Testis (tissue), 3 donors: ENCODE results near the gene IDH3B. TPM values are rescaled to one million over a fixed set of nuclear protein-coding genes. Genes with fewer than 3 reads are reported as not detected.
"Not testable (repeated sequence)": the region's sequence is repeated elsewhere in the genome, so short reads cannot be mapped to it uniquely, and the experiment has no call there.

Source experiments
- DNase-seq: peaks from one replicate; pipeline ENCODE4 v3.0.0-alpha.2; 2019
- H3K27ac ChIP-seq, 2 donors: fragments of 200-600 bp; sonication (generic); one replicate each; pipeline ENCODE4 v1.5.1; 2019
- H3K27me3 ChIP-seq: fragments of 200-600 bp; sonication (generic); one replicate; pipeline ENCODE4 v1.5.1; 2019
- H3K36me3 ChIP-seq: fragments of 200-600 bp; sonication (generic); one replicate; pipeline ENCODE4 v1.5.1; 2017; ENCODE audit warnings: low read depth; ENCODE audit errors: missing control alignments
- H3K4me1 ChIP-seq: fragments of 200-600 bp; sonication (generic); one replicate; pipeline ENCODE4 v1.5.1; 2019
- H3K4me3 ChIP-seq, 2 donors: fragments of 200-600 bp; sonication (generic); one replicate each; pipeline ENCODE4 v1.5.1; 2017 to 2019
- H3K9me3 ChIP-seq: fragments of 200-600 bp; sonication (generic); one replicate; pipeline ENCODE4 v1.5.1; 2017
- POLR2A ChIP-seq: fragments of 450-650 bp; IDR thresholded peaks from one replicate; pipeline ENCODE4 v1.6.1; 2017; ENCODE audit warnings: antibody characterized with exemption, mild to moderate bottlenecking, moderate library complexity
- WGBS, 2 donors: methylation state at CpG; one replicate each; pipeline ENCODE4 v1.1.5; 2018; 5-methylcytosine and 5-hydroxymethylcytosine counted together
- intact Hi-C: fragments of 100-400 bp; cut with DNase I; formaldehyde crosslinking; loops from one replicate; pipeline ENCODE4 v1.15.1; 2023; ENCODE audit warnings: low total_unique reads
- polyA plus RNA-seq: library from polyadenylated mRNA; stranded (reverse); fragments of 350-450 nt; fragmentation: Illumina TruSeq; extraction: RNeasy Lipid Tissue Mini Kit (QIAGEN cat#74804); gene quantifications from one replicate; pipeline ENCODE4 v1.2.3, GENCODE V29; 2014; ENCODE audit warnings: low read depth, low replicate concordance; ENCODE audit not compliant: insufficient read depth
- total RNA-seq, 2 donors: library from RNA; depleted of rRNA; stranded (reverse); fragments of >200 nt; gene quantifications; one replicate each; pipeline ENCODE4 v1.2.3, GENCODE V29; 2016
- TF ChIP-seq, protein P1 (sequence below), 3 experiments: fragments of 450-650 bp in 2 of 3; fragments of 200-600 bp in 1 of 3; sonication (generic) in 1 of 3; IDR thresholded peaks; one replicate each; pipeline ENCODE4 v1.5.1; 2016 to 2019; ENCODE audit warnings: antibody characterized with exemption in 3 of 3, mild to moderate bottlenecking in 2 of 3, moderate library complexity in 1 of 3

IDH3B gene
- total and polyA plus RNA-seq, 3 donors from 2014 or later, result 90.6 to 123 (median 105) TPM

DNA sequence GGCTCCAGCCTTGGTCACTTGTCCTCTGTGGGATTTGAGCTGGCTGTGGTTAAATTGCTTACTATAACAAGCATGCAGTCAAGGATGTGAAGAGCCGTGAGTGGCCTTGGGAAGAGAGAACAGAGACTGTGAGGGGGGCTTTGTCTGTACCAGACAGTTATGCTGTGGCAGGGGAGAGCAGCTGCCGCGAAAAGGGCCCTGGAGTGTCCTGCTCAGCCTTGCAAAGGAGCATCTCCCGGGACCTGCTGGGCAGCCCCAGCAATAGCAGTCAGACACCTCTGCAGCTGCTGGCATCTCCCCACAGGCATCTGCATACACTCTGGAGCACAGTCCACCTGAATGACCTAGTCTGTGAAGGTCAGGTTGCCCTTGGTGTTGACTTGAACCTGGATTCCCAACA, 34.9 kb upstream of the IDH3B start:
- no peak for DNase-seq
- TF ChIP-seq, protein P1, sequence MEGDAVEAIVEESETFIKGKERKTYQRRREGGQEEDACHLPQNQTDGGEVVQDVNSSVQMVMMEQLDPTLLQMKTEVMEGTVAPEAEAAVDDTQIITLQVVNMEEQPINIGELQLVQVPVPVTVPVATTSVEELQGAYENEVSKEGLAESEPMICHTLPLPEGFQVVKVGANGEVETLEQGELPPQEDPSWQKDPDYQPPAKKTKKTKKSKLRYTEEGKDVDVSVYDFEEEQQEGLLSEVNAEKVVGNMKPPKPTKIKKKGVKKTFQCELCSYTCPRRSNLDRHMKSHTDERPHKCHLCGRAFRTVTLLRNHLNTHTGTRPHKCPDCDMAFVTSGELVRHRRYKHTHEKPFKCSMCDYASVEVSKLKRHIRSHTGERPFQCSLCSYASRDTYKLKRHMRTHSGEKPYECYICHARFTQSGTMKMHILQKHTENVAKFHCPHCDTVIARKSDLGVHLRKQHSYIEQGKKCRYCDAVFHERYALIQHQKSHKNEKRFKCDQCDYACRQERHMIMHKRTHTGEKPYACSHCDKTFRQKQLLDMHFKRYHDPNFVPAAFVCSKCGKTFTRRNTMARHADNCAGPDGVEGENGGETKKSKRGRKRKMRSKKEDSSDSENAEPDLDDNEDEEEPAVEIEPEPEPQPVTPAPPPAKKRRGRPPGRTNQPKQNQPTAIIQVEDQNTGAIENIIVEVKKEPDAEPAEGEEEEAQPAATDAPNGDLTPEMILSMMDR (IDR thresholded peaks at IDR 0.05), result no peak
- no peak for TF ChIP-seq POLR2A
- Histone ChIP-seq H3K27ac (no peak overlapping the region), H3K4me1 (no peaks in the 10 kb centered on the region), H3K4me3 (no peak overlapping the region), H3K36me3 (no peaks in the 10 kb centered on the region), H3K27me3 (no peaks in the 10 kb centered on the region), H3K9me3 (no peaks in the 10 kb centered on the region)
- WGBS, 2 donors, result 62 to 63% methylated on average over 4 of the region's 4 CpGs
- intact Hi-C loops, result no loop called here

DNA sequence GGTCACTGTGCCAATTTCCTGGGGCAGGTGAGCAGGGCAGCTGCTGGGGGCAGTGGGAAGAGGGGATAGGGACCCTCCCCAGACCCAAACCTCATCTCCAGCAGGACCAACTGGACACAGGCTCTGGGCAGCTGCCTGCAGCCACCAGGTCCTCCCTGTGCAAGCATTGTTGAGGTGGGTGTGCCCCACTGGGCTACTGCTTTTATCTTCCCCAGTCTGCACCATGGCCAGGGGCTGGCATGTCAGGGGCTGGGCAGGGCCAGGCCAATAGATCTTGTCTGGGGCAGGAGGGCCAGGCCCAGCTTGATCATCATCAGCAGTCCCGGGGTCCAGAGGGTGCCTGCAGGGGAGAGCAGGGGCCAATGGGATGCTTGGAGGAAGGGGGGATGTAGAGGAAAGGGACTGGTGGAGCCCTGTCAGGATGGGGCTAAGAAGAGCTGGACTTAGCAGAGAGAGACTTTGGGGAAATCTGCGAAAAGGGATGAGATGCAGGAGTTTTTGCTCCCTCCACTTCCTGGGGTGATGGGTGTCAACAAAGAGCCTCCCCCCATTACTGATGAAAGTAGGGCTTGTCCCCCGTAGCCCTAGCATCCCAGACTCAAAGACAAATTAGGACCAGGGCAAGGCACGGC, 34.3 kb upstream of the IDH3B start:
- TF ChIP-seq POLR2A, result no peak
- TF ChIP-seq, protein P1 (IDR thresholded peaks at IDR 0.05), result no peak
- no peak overlapping the region for H3K4me3 ChIP-seq
- no peak for DNase-seq
- no peaks in the 10 kb centered on the region for H3K9me3 ChIP-seq
- no peaks in the 10 kb centered on the region for H3K36me3 ChIP-seq
- no peaks in the 10 kb centered on the region for H3K27me3 ChIP-seq
- H3K4me1 ChIP-seq, result no peaks in the 10 kb centered on the region
- intact Hi-C loops, result no loop called here
- no peak overlapping the region for H3K27ac ChIP-seq
- 80 to 85% methylated on average over 4 of the region's 4 CpGs for WGBS, 2 donors

DNA sequence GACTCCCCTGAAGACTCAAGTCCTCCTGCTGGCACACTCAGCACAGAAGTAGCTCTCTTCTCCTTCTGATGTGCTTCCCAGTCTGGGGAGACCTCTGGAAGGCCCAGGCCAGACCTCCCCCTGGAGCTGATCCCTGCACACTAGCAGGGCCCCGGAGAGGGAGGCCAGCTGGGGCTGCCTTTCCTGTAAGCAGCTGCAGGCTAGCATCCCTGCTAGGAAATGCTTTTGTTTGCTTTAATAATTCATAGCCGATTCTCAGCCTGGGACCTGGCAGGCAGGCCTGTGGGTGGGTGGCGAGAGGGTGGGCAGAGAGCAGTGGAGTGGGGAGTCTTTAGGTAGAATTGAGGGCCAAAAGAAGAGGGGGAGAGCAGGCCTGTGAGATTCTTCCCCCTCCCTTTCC, 33.8 kb upstream of the IDH3B start:
- no peaks in the 10 kb centered on the region for H3K9me3 ChIP-seq
- DNase-seq, result no peak
- intact Hi-C loops, result no loop called here
- H3K27ac ChIP-seq, result no peak overlapping the region
- 85 to 92% methylated on average over 3 of the region's 3 CpGs for WGBS, 2 donors
- TF ChIP-seq, protein P1 (IDR thresholded peaks at IDR 0.05), result no peak
- no peak for TF ChIP-seq POLR2A
- H3K36me3 ChIP-seq, result no peaks in the 10 kb centered on the region
- no peaks in the 10 kb centered on the region for H3K4me1 ChIP-seq
- no peak overlapping the region for H3K4me3 ChIP-seq
- H3K27me3 ChIP-seq, result no peaks in the 10 kb centered on the region

DNA sequence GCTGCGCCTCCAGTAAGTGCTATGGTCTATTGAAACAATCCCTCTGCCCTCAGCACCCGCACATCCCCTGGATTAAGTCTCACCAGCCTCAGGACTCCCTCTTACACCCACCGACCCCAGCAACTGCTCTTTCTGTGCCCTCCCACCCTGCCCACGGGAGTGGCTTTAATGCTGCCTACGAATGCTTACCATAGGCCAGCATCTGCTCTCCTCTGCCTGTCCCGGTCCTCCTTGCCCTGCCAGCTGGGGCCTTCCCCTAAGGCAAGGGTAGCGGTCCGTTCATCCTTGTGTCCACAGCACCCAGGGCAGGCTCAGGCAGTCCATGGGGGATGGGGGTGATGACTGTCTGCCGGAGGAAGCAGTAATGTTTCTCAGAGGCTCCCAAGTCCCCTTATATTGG, 32.6 kb upstream of the IDH3B start:
- WGBS, 2 donors, result 91 to 96% methylated on average over 9 of the region's 9 CpGs
- H3K27ac ChIP-seq, result no peak overlapping the region
- H3K36me3 ChIP-seq, result no peaks in the 10 kb centered on the region
- no peaks in the 10 kb centered on the region for H3K4me1 ChIP-seq
- intact Hi-C loops, result no loop called here
- H3K9me3 ChIP-seq, result no peaks in the 10 kb centered on the region
- TF ChIP-seq, protein P1 (IDR thresholded peaks at IDR 0.05), result no peak
- no peak for TF ChIP-seq POLR2A
- H3K27me3 ChIP-seq, result no peaks in the 10 kb centered on the region
- DNase-seq, result peak; percentile 1
- no peak overlapping the region for H3K4me3 ChIP-seq

DNA sequence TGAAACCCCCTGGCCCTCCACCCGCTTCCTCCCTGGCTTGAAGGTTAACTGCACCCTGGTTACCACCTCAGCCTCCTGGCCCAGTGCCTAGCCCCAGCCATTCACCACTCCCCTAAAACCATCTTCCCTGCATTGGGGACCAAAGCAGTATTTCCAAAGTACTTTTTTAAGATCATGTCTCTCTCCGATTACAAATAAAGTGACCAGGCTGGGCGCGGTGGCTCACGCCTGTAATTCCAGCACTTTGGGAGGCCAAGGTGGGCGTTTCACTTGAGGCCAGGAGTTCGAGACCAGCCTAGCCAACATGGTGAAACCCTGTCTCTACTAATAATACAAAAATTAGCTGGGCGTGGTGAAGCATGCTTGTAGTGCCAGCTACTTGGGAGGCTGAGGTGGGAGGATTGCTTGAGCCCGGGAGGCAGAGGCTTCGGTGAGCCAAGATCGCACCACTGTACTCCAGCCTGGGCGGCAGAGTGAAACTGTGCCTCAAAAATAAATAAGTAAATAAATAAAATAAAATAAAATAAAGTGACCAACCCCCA, 32.0 kb upstream of the IDH3B start:
- DNase-seq, result peak; percentile 10
- H3K4me3 ChIP-seq, H3K27me3 ChIP-seq, H3K36me3 ChIP-seq, H3K4me1 ChIP-seq, intact Hi-C loops, H3K9me3 ChIP-seq, H3K27ac ChIP-seq: not testable (repeated sequence)
- WGBS, 2 donors, result 88 to 96% methylated on average over 12 of the region's 12 CpGs
